ENCODE measurements around the gene C16orf87.
A peak's percentile ranks its signal among the peaks of the same experiment; 100 is the strongest.

The C16orf87 gene

GRCh38 chr16:46836534-46837530 is 5.9 kb upstream of the C16orf87 start:
- Histone ChIP-seq H3K4me2 (ENCODE audit: low read length) (peak overlapping the region; percentile 35), H3K9me2 (replicated peaks; ENCODE audit: control insufficient read depth, low read length) (no peaks in the 10 kb centered on the region), H3K27ac (ENCODE audit: low read depth, low read length) (no peak overlapping the region)

DNA sequence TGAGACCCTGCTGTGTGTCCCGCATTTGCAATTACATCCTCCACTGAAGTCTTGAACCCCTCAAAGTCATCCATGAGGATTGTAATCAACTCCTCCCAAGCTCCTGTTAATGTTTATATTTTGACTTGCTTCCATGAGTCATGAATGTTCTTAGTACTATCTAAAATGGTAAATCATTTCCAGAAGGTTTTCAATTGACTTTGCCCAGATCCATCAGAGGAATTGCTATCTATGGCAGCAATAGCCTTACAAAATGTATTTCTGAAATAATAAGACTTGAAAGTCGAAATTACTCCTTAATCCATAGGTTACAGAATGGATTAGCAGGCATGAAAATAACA is 2.5 kb upstream of the C16orf87 start:
- TF ChIP-seq EZH2phosphoT487 (IDR thresholded peaks at IDR 0.05; ENCODE audit: borderline replicate concordance, low read length) = no peak
- TF ChIP-seq, protein P1, sequence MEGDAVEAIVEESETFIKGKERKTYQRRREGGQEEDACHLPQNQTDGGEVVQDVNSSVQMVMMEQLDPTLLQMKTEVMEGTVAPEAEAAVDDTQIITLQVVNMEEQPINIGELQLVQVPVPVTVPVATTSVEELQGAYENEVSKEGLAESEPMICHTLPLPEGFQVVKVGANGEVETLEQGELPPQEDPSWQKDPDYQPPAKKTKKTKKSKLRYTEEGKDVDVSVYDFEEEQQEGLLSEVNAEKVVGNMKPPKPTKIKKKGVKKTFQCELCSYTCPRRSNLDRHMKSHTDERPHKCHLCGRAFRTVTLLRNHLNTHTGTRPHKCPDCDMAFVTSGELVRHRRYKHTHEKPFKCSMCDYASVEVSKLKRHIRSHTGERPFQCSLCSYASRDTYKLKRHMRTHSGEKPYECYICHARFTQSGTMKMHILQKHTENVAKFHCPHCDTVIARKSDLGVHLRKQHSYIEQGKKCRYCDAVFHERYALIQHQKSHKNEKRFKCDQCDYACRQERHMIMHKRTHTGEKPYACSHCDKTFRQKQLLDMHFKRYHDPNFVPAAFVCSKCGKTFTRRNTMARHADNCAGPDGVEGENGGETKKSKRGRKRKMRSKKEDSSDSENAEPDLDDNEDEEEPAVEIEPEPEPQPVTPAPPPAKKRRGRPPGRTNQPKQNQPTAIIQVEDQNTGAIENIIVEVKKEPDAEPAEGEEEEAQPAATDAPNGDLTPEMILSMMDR (IDR thresholded peaks at IDR 0.05; ENCODE audit: low read depth, low read length, poor library complexity, severe bottlenecking) = no peak
- Histone ChIP-seq H3K4me2 (ENCODE audit: low read length) (peak overlapping the region; percentile 64), H3K4me3 (ENCODE audit: low read length) (peak overlapping the region; percentile 48), H3K9me3 (ENCODE audit: control insufficient read depth, insufficient read depth, low read length) (no peaks in the 10 kb centered on the region), H3K27me3 (ENCODE audit: control insufficient read depth, low read length) (no peaks in the 10 kb centered on the region), H3F3A (ENCODE audit: control insufficient read depth, insufficient read depth) (peaks cover 19% of the 10 kb centered on the region), H4K20me1 (ENCODE audit: control insufficient read depth, insufficient read depth, low read depth, low read length) (peaks cover 6% of the 10 kb centered on the region; the same call in 1 of the 2 replicates), H3K36me3 (ENCODE audit: control insufficient read depth, low read length) (peaks cover 24% of the 10 kb centered on the region), H3K79me2 (ENCODE audit: control insufficient read depth, low read length) (peaks cover 25% of the 10 kb centered on the region), H3K27ac (ENCODE audit: low read depth, low read length) (peak overlapping the region; percentile 83), H3K4me1 (ENCODE audit: control insufficient read depth, low read length) (peaks cover 64% of the 10 kb centered on the region), H3K9me2 (replicated peaks; ENCODE audit: control insufficient read depth, low read length) (no peaks in the 10 kb centered on the region)

More at GRCh38 chr16:46836534-46837530, 5.9 kb upstream of the C16orf87 start:
- no peaks in the 10 kb centered on the region for H3K36me3 ChIP-seq (ENCODE audit: control insufficient read depth, low read length)
- H3K4me1 ChIP-seq (ENCODE audit: control insufficient read depth, low read length) = peaks cover 49% of the 10 kb centered on the region
- H3K79me2 ChIP-seq (ENCODE audit: control insufficient read depth, low read length) = no peaks in the 10 kb centered on the region
- H3K4me3 ChIP-seq (ENCODE audit: low read length) = peak overlapping the region; percentile 19; the same call in 1 of the 2 replicates
- TF ChIP-seq, protein P1 (IDR thresholded peaks at IDR 0.05; ENCODE audit: low read depth, low read length, poor library complexity, severe bottlenecking) = no peak
- H3F3A ChIP-seq (ENCODE audit: control insufficient read depth, insufficient read depth) = peaks cover 37% of the 10 kb centered on the region
- no peaks in the 10 kb centered on the region for H4K20me1 ChIP-seq (ENCODE audit: control insufficient read depth, insufficient read depth, low read depth, low read length)
- no peaks in the 10 kb centered on the region for H3K9me3 ChIP-seq (ENCODE audit: control insufficient read depth, insufficient read depth, low read length)
- H3K27me3 ChIP-seq (ENCODE audit: control insufficient read depth, low read length) = no peaks in the 10 kb centered on the region

DNA sequence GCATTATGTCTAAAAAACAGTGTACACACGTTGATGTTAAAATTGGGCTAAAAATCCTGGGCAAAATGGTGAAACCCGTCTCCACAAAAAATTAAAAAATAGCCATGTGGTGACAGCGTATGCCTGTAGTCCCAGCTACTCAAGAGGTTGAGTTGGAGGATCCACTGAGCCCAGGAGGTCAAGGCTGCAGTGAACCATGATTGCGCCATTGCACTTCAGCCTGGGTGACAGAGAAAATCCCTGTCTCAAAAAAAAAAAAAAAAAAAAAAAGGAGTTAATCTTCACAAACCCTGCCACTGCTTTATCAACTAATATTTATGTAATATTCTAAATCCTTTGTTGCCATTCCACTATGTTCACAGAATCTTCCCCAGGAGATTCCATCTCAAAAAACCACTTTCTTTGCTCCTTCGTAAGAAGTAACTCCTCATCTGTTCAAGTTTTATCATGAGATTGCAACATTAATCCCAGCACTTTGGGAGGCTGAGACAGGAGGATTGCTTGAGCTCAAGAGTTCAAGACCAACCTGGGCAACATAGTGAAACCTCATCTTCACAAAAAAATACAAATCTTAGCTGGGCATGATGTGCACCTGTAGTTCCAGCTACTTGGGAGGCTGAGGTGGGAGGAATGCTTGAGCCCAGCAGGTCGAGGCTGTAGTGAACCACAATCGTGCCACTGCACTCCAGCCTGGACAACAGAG is 1.9 kb upstream of the C16orf87 start:
- Histone ChIP-seq H3K27me3 (ENCODE audit: control insufficient read depth, low read length) (no peaks in the 10 kb centered on the region), H3K36me3 (ENCODE audit: control insufficient read depth, low read length) (peaks cover 27% of the 10 kb centered on the region), H3K9me3 (ENCODE audit: control insufficient read depth, insufficient read depth, low read length) (no peaks in the 10 kb centered on the region), H3K9me2 (replicated peaks; ENCODE audit: control insufficient read depth, low read length) (no peaks in the 10 kb centered on the region), H3K4me1 (ENCODE audit: control insufficient read depth, low read length) (peaks cover 69% of the 10 kb centered on the region), H3K27ac (ENCODE audit: low read depth, low read length) (peak overlapping the region; percentile 83), H3F3A (ENCODE audit: control insufficient read depth, insufficient read depth) (peaks cover 14% of the 10 kb centered on the region), H3K79me2 (ENCODE audit: control insufficient read depth, low read length) (peaks cover 31% of the 10 kb centered on the region), H4K20me1 (ENCODE audit: control insufficient read depth, insufficient read depth, low read depth, low read length) (peaks cover 6% of the 10 kb centered on the region; the same call in 1 of the 2 replicates), H3K4me3 (ENCODE audit: low read length) (peak overlapping the region; percentile 89), H3K4me2 (ENCODE audit: low read length) (peak overlapping the region; percentile 85)
- no peak for TF ChIP-seq EZH2phosphoT487 (IDR thresholded peaks at IDR 0.05; ENCODE audit: borderline replicate concordance, low read length)
- TF ChIP-seq, protein P1 (IDR thresholded peaks at IDR 0.05; ENCODE audit: low read depth, low read length, poor library complexity, severe bottlenecking) = no peak

Data from DOHH2 (cell line).